ENCODE measurements around the gene PUM1. TPM values are rescaled to one million over a fixed set of nuclear protein-coding genes. Genes with fewer than 3 reads are reported as not detected.

PUM1 gene
- total and polyA plus RNA-seq, 4 donors: 24.7 to 125 (median 66.9) TPM

DNA sequence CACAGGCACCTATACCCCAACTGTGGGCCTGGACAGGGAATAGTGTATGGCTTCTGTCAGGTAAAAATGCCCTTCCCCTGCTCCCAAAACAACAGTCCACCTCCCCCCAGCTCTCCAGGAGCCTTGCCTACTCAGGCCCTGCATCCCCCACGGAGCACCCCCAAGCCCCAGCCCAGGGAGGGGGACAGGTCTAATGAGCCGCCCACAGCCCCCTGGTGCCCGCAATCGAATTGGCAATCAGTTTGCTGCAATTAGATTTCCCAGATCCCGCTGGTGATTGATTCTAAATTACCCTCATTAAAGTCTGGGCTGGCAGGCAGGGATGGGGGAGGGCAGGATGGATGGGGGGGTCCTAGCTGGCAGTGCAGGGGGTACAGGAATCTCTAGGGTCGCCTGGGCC, 165.0 kb downstream of the PUM1 start:
- no peaks in the 10 kb centered on the region for H3K27me3 ChIP-seq (ENCODE audit: control insufficient read depth in 3 of 3, insufficient read depth in 3 of 3, low read length in 2 of 3)
- ATAC-seq (ENCODE audit: insufficient read depth, low FRiP score) (no peak), DNase-seq (no peak)
- H3K36me3 ChIP-seq (ENCODE audit: control insufficient read depth in 4 of 4, insufficient read depth in 4 of 4, low read length in 4 of 4): no peaks in the 10 kb centered on the region
- H3K4me1 ChIP-seq (ENCODE audit: control insufficient read depth in 5 of 5, insufficient read depth in 5 of 5, low read length in 5 of 5): peaks cover 2 to 31% (median 20%) of the 10 kb centered on the region in 5 donors
- H3K4me3 ChIP-seq: no peak overlapping the region
- H3K9me3 ChIP-seq (ENCODE audit: control insufficient read depth in 4 of 4, insufficient read depth in 3 of 4, low read length in 3 of 4): peaks cover 0 to 2% (median 0%) of the 10 kb centered on the region in 4 donors
- 87 to 88% methylated on average over 6 of the region's 6 CpGs for WGBS, 2 donors
- TF ChIP-seq CTCF (IDR thresholded peaks at IDR 0.05; ENCODE audit: control extremely low read depth, extremely low read depth): no peak
- H3K9ac ChIP-seq (ENCODE audit: insufficient read depth in 1 of 2, low read length in 2 of 2): no peak overlapping the region
- no peak overlapping the region for H3K27ac ChIP-seq (ENCODE audit: low read depth in 1 of 2, low read length in 1 of 2)

GRCh38 chr1:30899577-30900389, 165.7 kb downstream of the PUM1 start:
- no peak overlapping the region for H3K4me3 ChIP-seq
- no peaks in the 10 kb centered on the region for H3K27me3 ChIP-seq (ENCODE audit: control insufficient read depth in 3 of 3, insufficient read depth in 3 of 3, low read length in 2 of 3)
- no peak overlapping the region for H3K27ac ChIP-seq (ENCODE audit: low read depth in 1 of 2, low read length in 1 of 2)
- H3K36me3 ChIP-seq (ENCODE audit: control insufficient read depth in 4 of 4, insufficient read depth in 4 of 4, low read length in 4 of 4): no peaks in the 10 kb centered on the region
- DNase-seq (peak in 1 of 3 donors; percentile 2), ATAC-seq (ENCODE audit: insufficient read depth, low FRiP score) (no peak)
- H3K9ac ChIP-seq (ENCODE audit: insufficient read depth in 1 of 2, low read length in 2 of 2): no peak overlapping the region
- 80 to 83% methylated on average over 13 of the region's 13 CpGs for WGBS, 2 donors
- peaks cover 0 to 2% (median 0%) of the 10 kb centered on the region in 4 donors for H3K9me3 ChIP-seq (ENCODE audit: control insufficient read depth in 4 of 4, insufficient read depth in 3 of 4, low read length in 3 of 4)
- no peak for TF ChIP-seq CTCF (IDR thresholded peaks at IDR 0.05; ENCODE audit: control extremely low read depth, extremely low read depth)
- peaks cover 2 to 35% (median 22%) of the 10 kb centered on the region in 5 donors for H3K4me1 ChIP-seq (ENCODE audit: control insufficient read depth in 5 of 5, insufficient read depth in 5 of 5, low read length in 5 of 5)

GRCh38 chr1:30898031-30898815, 167.3 kb downstream of the PUM1 start:
- no peaks in the 10 kb centered on the region for H3K27me3 ChIP-seq (ENCODE audit: control insufficient read depth in 3 of 3, insufficient read depth in 3 of 3, low read length in 2 of 3)
- H3K4me3 ChIP-seq: no peak overlapping the region
- no peaks in the 10 kb centered on the region for H3K36me3 ChIP-seq (ENCODE audit: control insufficient read depth in 4 of 4, insufficient read depth in 4 of 4, low read length in 4 of 4)
- H3K27ac ChIP-seq (ENCODE audit: low read depth in 1 of 2, low read length in 1 of 2): no peak overlapping the region
- TF ChIP-seq CTCF (IDR thresholded peaks at IDR 0.05; ENCODE audit: control extremely low read depth, extremely low read depth): no peak
- no peak overlapping the region for H3K9ac ChIP-seq (ENCODE audit: insufficient read depth in 1 of 2, low read length in 2 of 2)
- peaks cover 0 to 2% (median 0%) of the 10 kb centered on the region in 4 donors for H3K9me3 ChIP-seq (ENCODE audit: control insufficient read depth in 4 of 4, insufficient read depth in 3 of 4, low read length in 3 of 4)
- DNase-seq (no peak), ATAC-seq (ENCODE audit: insufficient read depth, low FRiP score) (no peak)
- 89 to 91% methylated on average over 10 of the region's 10 CpGs for WGBS, 2 donors
- H3K4me1 ChIP-seq (ENCODE audit: control insufficient read depth in 5 of 5, insufficient read depth in 5 of 5, low read length in 5 of 5): peaks cover 2 to 28% (median 19%) of the 10 kb centered on the region in 5 donors

Data from lung (tissue), 12 donors.